HG03196 (cell line): Measurements from ENCODE around the gene LRIG1.
A peak's percentile ranks its signal among the peaks of the same experiment; 100 is the strongest.
"Not testable (repeated sequence)": the region's sequence is repeated elsewhere in the genome, so short reads cannot be mapped to it uniquely, and the experiment has no call there.

Experiments used
- ATAC-seq: cut with Tn5 transposase; IDR thresholded peaks from one replicate; pipeline ENCODE4 v1.9.1; 2021; ENCODE audit not compliant: unreplicated experiment

LRIG1 gene

DNA sequence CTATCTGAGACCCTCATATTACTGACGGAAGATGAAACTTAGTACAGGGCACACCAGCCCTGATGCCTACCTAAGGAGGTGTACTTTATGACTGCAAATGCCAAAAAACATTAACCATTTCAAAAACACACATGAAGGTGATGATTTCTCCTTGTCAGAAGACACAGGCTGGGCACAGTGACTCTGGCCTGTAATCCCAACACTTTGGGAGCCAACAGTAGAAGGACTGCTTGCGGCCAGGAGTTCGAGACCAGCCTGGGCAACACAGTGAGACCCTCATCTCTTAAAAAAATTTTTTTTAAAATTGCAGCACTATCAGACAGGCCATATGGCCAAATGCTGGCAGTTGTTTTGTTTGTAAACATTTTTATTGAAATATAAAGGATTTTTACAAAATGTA is 73.5 kb downstream of the LRIG1 start:
- no peak for ATAC-seq

DNA sequence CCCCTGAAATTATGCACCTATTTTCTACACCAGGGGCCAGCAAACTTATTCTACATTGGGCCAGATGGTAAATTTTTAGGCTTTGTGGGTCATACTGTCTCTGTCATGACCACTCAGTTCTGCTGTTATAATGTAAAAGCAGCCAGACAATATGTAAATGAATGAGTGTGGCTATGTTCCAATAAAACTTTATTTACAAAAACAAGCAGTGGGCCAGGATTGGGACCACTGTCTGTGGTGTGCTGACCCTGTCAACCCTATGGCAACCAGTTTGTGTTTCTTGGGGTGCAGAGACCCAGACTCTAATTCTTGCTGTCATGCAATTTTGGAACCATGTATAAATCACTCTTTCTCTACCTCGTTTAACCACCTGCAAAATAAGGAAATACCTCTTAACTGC is 74.7 kb downstream of the LRIG1 start:
- no peak for ATAC-seq

DNA sequence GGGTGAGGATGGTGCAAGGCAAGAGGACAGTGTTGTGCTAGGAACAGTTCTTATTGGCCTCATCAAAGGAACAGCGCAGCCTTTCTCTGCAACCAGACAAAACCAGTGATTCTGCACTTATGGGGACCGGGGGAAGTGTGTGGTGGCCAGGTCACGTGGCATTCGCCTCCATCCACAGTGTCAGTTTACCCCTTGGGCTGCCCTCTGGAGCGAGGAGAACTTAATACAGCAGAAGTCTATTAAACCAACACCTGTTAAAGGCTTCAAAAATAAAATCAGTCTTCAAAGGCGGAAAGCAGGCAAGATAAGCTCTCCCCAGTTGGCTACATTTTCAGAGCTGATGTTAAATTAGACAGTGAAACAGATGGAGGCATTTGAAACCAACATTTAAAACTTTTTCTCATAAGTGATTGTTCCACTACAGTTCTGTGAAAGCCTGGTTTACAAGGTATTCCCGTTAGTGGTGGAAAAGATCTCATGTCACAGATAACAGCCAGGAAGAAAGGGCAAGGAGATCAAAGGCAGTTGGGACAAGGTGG is 75.2 kb downstream of the LRIG1 start:
- no peak for ATAC-seq

DNA sequence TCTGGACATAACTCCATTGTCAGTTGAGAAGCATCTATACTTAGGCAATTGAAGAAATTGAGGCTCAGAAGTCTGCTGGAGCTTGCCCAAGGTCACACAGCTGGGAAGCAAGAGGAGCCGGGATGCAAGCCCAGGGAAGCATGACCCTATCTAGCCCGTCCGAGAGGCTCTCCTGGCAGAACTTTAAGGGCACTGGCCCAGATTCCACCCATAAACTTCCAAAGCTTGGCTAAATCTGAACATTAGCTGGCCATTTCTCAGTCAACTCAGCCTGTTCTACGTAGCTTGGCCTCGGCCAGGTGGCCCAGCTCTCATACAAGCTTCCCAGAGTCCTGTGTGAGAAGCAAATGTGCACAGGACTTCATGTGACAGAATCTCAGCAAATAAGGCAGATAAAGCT is 75.8 kb downstream of the LRIG1 start:
- ATAC-seq = no peak

DNA sequence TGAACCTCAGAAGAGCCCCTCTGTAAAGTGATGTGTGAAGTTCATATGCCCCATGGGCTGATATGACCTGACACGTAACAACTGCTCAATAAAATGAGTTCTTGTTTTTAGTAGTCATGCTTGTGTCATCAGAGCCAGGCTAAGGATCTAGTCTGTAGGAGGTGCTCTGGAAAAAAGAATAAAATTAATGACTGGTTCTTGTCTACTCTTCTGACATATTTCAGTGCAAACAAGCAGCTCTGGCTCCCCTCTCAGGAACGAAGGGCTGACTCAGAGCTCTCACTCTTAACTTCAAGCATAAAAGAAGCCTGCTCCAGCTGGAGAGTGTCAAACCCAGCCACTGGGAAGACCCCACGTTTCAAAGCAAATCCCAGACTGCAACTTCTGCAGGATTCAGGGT is 77.0 kb downstream of the LRIG1 start:
- no peak for ATAC-seq

DNA sequence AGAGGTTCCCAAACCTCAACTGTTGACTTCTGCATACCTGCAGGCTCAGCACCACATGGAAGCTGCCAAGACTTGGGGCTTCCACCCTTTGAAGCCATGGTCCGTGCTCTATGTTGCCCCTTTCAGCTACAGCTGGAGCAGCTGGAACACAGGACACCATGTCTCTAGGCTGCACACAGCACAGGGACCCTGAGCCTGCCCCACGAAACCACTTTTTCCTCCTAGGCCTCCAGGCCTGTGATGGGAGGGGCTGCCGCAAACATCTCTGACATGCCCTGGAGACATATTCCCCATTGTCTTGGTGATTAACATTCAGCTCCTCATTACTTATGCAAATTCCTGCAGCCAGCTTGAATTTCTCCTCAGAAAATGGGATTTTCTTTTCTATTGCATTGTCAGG is 78.9 kb downstream of the LRIG1 start:
- not testable (repeated sequence) for ATAC-seq

DNA sequence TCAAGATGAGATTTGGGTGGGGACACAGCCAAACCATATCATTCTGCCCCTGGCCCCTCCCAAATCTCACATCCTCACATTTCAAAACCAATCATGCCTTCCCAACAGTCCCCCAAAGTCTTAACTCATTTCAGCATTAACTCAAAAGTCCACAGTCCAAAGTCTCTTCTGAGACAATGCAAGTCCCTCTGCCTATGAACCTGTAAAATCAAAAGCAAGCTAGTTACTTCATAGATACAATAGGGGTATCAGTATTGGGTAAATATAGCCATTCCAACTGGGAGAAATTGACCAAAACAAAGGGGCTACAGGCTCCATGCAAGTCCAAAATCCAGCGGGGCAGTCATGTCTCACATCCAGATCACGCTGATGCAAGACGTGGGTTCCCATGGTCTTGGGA is 79.7 kb downstream of the LRIG1 start:
- not testable (repeated sequence) for ATAC-seq

DNA sequence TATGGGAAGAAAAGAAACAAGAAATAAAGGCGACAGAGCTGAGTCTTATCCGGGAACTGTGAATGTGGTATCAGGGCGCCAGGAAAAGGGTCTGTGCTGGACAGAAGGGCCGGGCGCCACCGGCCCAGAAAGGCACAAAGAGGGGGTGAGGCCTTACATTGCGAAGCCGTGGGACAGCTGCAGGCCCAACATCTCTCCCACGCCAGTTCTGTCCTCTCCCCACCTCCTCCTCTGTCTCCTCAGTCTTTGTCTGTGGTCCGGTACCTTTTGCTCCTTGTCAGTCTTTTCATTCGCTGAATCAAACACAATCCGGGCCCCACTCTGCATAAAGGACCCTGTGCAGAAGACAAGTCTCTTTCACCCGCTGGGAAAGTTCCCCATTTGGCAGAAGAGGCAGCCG is 81.8 kb downstream of the LRIG1 start:
- no peak for ATAC-seq

DNA sequence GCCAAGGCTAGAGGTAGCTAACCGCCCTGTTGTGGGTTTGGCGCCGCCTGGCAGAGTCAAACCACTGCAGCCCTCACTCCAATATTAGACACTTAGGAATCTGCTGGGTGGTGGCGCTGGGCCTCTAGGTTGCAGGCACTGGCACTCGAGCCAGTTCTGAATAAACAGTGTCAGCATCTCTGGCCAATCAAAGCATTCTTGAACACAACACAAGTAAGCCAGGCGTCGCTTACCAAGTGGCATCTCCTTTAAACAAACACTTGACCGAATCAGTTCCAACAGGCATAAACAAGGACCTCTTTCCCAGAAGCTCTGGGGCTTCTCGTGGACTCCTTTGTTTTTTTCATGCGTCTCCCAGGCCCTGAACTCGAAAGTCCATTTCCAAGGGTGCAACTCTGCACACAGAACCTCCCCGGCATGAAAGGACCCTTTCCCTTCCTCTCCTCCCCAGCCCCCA is 82.3 kb downstream of the LRIG1 start:
- ATAC-seq = no peak

DNA sequence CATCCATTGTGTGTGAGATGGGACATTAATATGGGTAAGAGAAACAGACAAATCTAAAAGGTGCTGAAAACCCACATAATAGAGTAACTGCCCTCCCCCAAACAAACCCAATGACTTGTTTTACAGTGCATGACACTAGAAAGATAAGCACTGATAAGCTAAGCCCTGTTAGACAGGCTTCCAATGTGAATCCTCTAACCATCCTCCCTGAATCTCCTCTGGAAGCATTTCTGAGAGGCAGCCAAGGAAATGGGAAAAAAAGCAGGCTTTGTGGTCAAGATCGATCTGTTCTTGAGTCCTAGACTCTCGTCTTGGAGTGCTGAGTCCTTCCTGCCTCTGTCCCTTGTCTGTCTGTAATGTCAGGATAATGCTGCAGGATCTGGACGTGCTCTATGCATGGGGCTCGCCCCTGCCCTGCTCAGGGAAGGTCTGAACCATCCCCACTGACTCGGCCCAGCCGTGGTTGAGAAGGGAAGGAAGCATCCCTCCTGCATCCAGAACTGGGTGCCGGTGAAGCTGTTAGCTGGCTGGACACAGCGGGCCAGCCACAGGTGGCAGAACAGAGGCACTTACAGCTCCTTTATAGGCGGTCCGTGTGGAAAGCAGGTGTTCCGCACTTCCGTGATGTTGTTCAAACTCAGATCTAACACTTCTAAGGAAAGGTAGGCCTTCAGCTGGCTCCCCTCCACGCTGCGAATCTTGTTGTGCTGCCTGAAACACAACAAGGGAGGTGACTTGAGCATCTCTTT is 84.1 kb downstream of the LRIG1 start:
- no peak for ATAC-seq

DNA sequence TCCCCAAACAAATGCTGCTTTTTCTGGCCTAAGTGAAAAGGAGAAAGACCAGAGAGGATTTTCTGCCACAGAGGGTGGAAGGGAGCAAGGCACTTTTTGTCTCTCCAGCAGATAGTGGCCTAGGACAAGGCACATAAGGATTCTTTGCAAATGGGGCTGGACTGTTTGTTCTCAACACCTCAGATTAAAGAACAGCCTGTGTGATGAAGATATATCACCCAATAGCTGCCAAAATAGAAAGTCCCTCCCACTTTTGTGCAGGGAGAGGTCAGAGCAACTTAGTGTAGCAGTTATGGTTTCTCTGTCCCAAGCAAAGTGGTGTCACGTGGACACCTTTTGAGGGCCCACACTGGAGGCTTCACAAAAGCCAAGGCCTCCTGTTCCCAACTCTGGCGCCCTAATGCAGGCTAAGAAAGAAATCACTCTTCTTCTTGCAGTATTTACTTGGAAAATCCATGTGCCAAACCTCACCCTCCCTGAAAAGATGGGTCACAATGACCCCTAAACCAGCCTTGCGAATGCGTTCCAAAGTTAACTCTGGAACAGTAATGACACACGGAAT is 84.9 kb downstream of the LRIG1 start:
- ATAC-seq = no peak

DNA sequence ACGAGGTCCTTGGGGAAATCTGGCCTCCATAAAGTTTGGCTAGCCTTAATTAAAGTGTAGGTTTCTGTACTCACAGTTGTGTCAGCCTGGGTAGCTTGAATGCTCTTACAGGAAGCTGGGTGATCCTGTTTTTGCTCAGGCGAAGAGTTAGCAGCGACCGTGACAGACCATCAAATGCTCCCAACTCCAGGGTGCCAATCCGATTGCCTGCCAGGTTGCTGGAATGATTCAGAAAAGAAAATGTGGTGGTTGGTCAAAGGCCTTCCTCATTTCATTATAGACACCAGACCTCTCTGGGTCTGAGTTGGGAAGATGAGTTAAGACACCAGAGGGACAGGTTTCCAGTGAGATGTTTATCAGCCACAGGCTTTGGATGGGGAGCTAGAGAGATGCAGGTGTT is 86.0 kb downstream of the LRIG1 start:
- ATAC-seq = no peak

DNA sequence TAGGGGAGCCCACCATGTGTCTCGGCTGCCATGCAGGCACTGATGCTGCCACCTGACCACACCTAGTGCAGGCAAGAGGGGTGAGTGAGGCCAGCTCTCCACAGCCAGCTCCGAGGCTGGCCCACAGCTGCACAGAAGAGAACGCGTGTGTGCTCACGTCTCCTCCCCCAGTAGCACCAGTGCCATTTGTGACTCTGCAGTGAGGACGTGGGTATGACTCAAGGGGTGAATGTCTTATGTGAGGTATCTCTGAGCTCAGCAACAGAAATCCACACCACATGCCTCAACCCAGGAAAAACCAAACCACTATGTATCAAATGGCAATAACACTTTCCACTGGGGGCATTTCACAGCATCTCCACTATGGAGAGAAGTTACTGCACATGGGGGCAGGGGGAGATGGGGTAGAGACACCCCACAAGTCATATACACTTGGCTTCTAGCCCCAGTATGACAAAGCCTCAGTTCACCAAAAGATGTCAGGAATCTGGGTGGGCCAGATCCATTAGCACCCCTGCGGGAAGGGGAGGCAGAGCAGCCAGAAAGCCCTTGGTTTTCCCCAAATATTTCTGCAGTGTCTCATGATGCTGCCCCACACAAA is 87.6 kb downstream of the LRIG1 start:
- no peak for ATAC-seq

DNA sequence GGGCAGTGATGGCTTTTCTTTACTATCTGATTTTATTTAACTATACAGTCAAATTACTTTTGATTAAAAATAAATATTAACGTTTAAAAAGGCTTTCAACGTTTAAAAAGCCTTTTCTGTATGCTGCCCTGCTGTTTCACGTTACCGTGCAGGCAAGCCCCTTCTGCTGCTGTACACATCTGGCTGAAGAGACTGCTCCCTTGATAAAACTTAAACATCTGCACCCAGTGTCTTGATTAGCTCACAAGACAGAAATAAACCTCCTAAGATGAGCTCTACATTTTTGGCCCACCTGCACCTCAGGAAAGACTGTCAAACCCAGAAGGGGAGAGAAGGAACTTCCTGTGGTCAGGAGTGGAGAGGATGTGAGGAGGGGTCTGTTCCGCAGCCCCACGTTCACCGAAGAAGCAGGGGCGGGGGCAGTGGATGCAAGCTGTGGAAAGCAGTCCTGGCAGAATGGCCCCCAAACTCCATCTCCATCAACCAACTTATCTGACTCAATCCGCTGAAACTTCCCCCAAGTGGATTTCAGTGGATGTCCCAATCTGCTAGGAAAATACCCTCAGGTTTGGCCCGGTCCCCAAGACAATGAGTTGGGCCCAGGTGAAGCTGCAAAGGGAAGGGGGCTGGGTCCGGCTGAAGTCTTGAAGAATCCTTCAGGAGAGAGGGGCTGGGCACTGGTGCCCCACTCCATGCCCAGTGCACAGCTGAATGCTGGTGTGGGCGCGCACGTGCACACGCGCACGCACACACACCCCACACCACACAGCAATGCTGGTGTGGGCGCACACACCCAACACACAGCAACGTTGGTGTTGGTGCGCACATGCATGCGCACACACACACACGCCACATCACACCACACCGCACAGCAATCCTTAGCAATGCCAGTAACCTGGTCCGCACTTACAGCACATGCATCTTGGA is 88.6 kb downstream of the LRIG1 start:
- ATAC-seq = no peak

DNA sequence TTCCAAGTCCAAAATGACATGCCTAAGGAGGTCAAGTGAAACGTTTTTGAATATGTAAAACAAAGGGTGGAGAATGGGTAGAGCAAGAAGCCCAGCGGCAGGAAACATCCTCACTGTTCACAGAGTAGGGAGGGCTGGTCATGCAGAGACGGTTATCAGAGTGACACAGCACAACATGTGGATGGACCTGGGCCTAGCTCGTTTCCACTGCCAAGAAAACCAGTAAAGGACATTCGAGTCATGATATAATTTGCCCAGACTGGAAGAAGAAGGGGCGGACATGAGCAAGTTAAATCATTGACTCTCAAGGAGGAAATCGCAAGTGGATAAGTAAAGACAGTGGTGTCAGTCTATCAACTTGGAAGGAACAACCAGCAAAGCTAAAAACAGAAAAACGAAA is 89.3 kb downstream of the LRIG1 start:
- ATAC-seq = no peak

DNA sequence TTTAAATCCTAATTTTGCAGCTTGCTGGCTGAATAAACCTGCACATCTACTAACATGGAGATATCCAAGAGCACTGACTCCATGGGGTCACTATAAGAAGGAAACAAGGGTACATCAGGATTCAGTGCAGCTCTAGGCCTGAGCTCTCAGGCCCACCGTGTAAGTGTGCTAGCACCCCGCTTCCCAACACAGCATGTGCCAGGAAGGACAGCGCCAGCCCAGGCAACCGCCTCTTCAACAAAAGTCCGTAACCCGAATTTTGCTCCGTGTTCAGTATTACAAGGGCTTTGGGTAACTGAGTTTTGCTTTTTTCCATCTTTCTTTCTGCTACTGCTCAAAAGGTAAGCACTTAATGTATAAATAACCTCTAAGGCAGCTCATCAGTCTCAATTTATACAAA is 89.8 kb downstream of the LRIG1 start:
- ATAC-seq = no peak

DNA sequence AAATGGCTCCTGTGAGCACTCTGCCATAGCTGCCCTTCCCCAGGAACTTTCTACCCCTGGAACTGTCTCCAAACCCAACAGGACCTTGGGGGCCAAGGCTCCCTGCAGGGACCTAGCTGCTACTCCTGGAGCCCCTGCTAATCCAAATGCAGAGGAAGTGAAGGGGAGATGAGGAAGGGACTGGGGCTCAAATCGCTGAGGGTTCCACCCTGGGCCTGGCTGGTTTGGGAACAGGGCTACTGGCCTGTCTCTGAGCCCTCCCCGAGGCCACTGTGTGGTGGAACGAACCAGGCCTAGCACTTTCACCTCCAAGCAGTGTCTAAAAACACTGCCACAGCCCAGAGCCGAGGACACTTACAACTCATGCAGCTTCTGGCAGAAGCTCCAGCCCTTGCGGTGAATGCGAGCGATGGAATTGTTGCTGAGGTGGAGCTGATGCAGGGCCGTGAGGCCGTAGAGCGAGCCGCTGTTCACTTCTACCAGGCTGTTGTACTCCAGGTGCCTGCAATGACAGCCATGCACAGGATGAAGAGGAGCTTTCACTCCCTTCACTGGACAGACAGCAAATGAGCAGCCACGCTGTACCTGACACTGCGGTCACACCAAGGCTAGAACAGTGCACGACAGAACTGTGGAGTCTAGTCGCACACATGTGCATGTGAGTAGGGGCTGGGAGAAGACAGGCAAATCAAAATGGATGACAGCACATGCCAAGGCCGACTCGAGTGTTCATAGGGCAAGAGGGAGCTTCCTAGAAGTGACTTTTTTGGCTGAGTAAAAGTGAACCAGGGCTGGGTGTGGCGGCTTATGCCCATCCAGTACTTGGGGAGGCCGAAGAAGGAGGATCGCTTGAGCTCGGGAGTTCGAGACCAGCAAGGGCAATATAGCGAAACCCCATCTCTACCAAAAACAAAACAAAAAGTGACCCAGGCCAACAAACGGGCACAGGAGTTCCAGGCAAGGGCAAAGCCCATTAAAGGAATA is 90.8 kb downstream of the LRIG1 start:
- no peak for ATAC-seq

DNA sequence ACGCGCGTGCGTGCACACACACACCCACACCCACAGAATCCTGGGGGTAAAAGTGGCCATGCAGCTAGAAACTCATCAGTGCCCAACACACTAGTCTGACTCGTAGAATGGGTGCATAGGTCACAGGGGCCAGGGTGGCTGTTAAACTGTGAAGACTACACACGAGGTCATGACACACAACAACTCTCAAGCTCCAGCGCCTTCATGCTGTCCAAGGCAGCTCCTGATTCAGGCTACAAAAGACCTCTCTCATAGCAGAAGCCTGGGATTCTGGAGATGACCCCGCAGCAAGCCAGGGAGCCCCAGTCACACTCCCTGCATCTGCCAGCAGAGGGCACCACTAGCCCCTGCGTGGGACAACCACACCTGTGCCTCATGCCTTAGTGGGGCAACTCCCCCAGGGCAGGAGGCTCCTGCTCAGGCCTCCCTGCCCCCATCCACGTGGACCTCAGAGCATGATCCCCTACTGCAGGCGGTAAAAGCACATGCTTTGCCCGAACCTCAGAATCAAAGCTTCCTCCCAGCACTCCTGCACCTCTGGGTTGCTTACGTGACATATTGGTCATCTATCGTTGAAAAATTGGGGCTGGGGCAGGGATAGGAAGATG is 93.1 kb downstream of the LRIG1 start:
- ATAC-seq = peak; percentile 84

DNA sequence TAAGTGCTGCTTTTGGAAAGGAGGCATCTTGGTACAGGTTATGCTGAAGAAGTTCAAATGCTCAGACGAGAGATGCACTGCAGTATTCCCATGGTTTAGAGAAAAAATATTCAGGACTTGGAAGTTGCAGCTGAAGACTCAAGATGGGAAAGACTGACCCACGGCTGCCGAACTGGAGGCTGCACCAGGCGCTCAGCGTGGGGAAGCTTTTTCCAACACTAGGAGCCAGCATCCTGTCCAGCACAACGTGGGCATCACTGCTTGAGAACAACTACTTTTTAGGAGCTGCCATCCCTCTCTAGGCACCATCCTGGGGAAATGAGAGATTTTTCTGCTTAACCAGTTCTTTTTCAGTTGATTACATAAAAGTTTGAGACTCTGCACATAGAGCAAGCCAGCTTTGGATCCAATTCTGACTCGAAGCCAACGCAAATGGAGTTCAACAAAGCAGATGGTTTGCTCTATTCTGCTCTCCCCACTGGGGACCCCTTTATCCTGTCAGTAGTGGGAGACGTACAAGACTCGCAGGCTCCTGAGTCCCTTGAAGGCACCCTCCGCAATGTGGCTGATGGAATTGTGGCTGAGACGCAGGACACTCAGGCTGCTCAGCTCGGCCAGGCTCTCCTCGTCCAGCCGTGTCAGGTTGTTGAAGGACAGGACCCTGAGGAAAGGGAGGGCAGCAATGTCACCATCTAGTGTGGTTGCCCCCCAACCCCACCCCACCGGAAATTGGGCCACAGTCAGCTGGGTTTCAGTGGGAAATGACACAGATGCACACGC is 93.8 kb downstream of the LRIG1 start:
- no peak for ATAC-seq
